BLaER1 treated with 17β-estradiol and CSF1 and Interleukin-3, amounts not matched to agents 10 nM and 100 nM (cell line): ENCODE data around the gene PRKAB1.

Experiments
- H3K27ac ChIP-seq, 11 experiments: shearing (Covaris generic); formaldehyde crosslinking; 2 replicates each; pipeline ENCODE4 v1.8.1; 2022
- H3K27me3 ChIP-seq, 11 experiments: shearing (Covaris generic); formaldehyde crosslinking; 2 replicates each; pipeline ENCODE4 v1.8.1; 2022
- H3K36me3 ChIP-seq, 11 experiments: shearing (Covaris generic); formaldehyde crosslinking; 2 replicates each; pipeline ENCODE4 v1.8.1; 2022
- H3K4me1 ChIP-seq, 10 experiments: shearing (Covaris generic); formaldehyde crosslinking; 2 replicates each; pipeline ENCODE4 v1.8.1; 2022
- H3K4me2 ChIP-seq, 11 experiments: shearing (Covaris generic); formaldehyde crosslinking; 2 replicates each; pipeline ENCODE4 v1.8.1; 2022
- H3K4me3 ChIP-seq, 10 experiments: shearing (Covaris generic); formaldehyde crosslinking; 2 replicates each; pipeline ENCODE4 v1.8.1; 2022
- H3K9ac ChIP-seq, 11 experiments: shearing (Covaris generic); formaldehyde crosslinking; 2 replicates each; pipeline ENCODE4 v1.8.1; 2022
- H3K9me3 ChIP-seq, 11 experiments: shearing (Covaris generic); formaldehyde crosslinking; replicated peaks in 1 of 11; 2 replicates each; pipeline ENCODE4 v1.8.1; 2022
- H4K20me1 ChIP-seq, 11 experiments: shearing (Covaris generic); formaldehyde crosslinking; 2 replicates each; pipeline ENCODE4 v1.8.1; 2022
- Cebpa-rat ChIP-seq, 11 experiments: shearing (Covaris generic); IDR thresholded peaks; 2 replicates each; pipeline ENCODE4 v1.8.1; 2022

Gene PRKAB1

DNA sequence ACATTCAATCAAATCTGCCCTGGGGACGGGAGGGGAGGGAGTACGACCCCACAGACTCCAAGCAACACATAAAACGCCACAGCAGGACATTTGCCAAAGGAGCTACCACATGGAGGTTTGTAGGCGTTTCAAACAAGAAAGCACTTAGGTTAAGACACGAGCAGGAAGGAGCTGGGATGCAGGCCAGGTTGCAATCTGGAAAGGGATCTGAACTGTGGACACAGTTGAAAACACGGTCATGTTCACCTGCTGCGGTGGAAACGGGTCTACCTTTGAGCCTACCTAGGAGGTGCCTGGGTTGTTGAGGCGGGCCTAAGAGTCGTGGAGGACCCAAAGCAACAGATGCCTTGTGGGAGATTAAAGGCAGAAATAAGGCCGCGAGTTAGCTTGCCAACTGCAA is 18.4 kb downstream of the PRKAB1 start:
- no peak overlapping the region for H3K4me2 ChIP-seq
- H3K4me1 ChIP-seq: peaks cover 12 to 26% (median 22%) of the 10 kb centered on the region in 10 experiments
- H3K27ac ChIP-seq: no peak overlapping the region
- H3K27me3 ChIP-seq: no peaks in the 10 kb centered on the region
- H3K36me3 ChIP-seq: peaks cover 5 to 97% (median 76%) of the 10 kb centered on the region in 11 experiments
- H3K9me3 ChIP-seq: no peaks in the 10 kb centered on the region
- H4K20me1 ChIP-seq: no peaks in the 10 kb centered on the region; a peak in 1 of 22 replicates
- H3K4me3 ChIP-seq: no peak overlapping the region
- no peak for TF ChIP-seq Cebpa-rat (IDR thresholded peaks at IDR 0.05)
- no peak overlapping the region for H3K9ac ChIP-seq

DNA sequence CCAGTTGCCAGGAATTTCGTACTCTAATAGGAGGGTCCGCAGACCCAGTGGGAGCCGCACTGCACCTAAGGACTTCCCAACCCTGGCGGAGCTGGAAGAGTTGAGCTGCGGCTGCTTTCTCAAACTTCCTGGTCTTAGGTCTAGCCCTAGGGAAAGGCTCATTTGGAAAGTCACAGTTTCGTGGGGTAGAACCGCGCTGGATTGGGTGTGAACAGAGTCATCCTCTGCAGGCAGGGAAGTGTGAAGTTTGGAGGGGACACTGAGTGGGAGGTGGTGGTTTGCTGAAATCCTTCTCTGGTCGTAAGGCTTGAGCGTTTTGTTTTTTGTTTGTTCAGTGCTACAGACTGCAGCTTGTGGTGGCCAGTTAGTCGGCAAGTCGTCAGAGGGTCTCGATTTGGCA is 18.8 kb downstream of the PRKAB1 start:
- Histone ChIP-seq H3K4me1 (peaks cover 12 to 26% (median 19%) of the 10 kb centered on the region in 10 experiments), H3K9me3 (no peaks in the 10 kb centered on the region), H3K4me3 (no peak overlapping the region), H3K27me3 (no peaks in the 10 kb centered on the region), H3K27ac (no peak overlapping the region), H4K20me1 (no peaks in the 10 kb centered on the region; a peak in 1 of 22 replicates), H3K36me3 (peaks cover 1 to 97% (median 76%) of the 10 kb centered on the region in 11 experiments), H3K4me2 (no peak overlapping the region), H3K9ac (no peak overlapping the region)
- TF ChIP-seq Cebpa-rat (IDR thresholded peaks at IDR 0.05): no peak

DNA sequence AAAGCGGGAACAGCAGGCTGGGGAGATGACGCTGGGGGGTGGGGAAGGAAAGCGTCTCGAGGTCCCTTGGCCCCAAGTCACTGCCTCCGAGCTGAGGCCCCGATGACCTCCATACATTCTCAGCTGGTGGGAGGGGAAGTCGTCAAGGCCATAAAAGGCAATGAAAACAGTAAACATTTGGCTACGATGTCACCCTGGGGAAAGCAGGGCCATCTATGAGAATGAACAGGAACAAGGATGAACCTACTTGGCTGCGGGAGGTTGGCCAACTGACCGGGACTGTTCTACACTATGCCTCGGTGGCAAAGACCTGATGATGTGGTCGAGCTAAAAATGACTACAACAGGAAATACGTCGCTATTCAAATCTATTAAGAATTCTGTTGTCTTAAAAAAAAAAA is 19.5 kb downstream of the PRKAB1 start:
- Histone ChIP-seq H3K4me2 (no peak overlapping the region), H3K27me3 (no peaks in the 10 kb centered on the region), H3K9me3 (no peaks in the 10 kb centered on the region), H3K9ac (no peak overlapping the region), H4K20me1 (no peaks in the 10 kb centered on the region; a peak in 1 of 22 replicates), H3K36me3 (peaks cover 0 to 97% (median 74%) of the 10 kb centered on the region in 11 experiments; a peak in 21 of 22 replicates), H3K4me1 (peaks cover 7 to 23% (median 13%) of the 10 kb centered on the region in 10 experiments), H3K4me3 (no peak overlapping the region), H3K27ac (no peak overlapping the region)
- TF ChIP-seq Cebpa-rat (IDR thresholded peaks at IDR 0.05): no peak

DNA sequence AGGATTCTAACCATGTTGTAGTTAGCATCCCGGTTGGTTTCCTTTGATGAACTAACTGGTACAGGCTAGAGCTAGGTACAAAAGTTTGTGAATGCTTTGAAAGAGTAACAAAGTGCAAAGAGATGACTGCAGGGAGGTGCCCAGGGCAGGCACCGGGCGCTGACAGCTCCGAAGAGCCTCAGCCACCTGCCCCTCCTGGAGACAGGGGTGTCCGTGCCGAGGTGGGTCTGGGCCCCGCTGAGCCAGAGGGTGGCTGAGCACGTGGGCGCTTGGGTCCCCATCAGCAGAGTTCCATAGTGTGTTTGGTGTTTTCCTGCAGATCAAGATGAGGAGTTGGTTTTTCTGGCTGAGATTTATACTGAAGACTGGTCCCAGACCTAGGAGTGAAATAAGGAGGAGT is 19.9 kb downstream of the PRKAB1 start:
- no peak for TF ChIP-seq Cebpa-rat (IDR thresholded peaks at IDR 0.05)
- peaks cover under 1 to 100% (median 77%) of the 10 kb centered on the region in 11 experiments; a peak in 21 of 22 replicates for H3K36me3 ChIP-seq

DNA sequence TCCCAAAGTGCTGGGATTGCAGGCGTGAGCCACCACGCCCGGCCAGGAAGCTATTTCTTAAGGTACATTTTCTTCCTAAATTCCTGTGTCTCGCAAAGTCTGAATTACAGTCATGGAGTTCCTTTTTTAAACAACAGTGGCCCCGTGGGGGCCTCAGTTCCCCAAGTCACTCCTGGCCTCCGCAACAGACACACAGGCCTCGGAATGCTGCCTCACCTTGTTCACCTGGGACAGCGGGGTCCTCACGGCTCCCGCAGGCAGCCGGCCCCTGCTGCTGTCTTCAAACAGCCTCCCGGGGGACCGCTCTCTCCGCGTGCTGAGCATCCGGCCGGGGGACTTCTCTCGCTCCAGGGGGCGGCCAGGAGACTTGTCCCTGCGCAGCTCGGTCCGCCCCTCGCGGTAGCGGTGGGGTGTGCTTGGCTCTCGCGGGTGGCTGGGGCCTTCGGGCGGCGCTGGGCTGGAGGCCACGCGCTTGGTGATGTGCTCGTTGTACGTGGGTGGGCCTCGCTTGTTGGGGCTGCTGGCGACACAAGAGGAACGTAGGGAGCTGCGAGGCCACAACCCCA is 22.1 kb downstream of the PRKAB1 start:
- Histone ChIP-seq H4K20me1 (no peaks in the 10 kb centered on the region; a peak in 1 of 22 replicates), H3K4me3 (no peak overlapping the region), H3K4me1 (peaks cover 0 to 9% (median 0%) of the 10 kb centered on the region in 10 experiments; a peak in 1 of 20 replicates), H3K36me3 (peaks cover 5 to 100% (median 92%) of the 10 kb centered on the region in 11 experiments; a peak in 21 of 22 replicates), H3K9me3 (no peaks in the 10 kb centered on the region), H3K27ac (no peak overlapping the region), H3K4me2 (no peak overlapping the region), H3K9ac (no peak overlapping the region), H3K27me3 (no peaks in the 10 kb centered on the region)
- TF ChIP-seq Cebpa-rat (IDR thresholded peaks at IDR 0.05): no peak

More for the DNA sequence above, 19.9 kb downstream of the PRKAB1 start:
- Histone ChIP-seq H3K9ac (no peak overlapping the region), H4K20me1 (no peaks in the 10 kb centered on the region; a peak in 1 of 22 replicates), H3K27me3 (no peaks in the 10 kb centered on the region), H3K9me3 (no peaks in the 10 kb centered on the region), H3K4me3 (no peak overlapping the region), H3K4me1 (peaks cover 2 to 20% (median 8%) of the 10 kb centered on the region in 10 experiments; a peak in 18 of 20 replicates), H3K27ac (no peak overlapping the region), H3K4me2 (no peak overlapping the region; a peak in 1 of 22 replicates)

DNA sequence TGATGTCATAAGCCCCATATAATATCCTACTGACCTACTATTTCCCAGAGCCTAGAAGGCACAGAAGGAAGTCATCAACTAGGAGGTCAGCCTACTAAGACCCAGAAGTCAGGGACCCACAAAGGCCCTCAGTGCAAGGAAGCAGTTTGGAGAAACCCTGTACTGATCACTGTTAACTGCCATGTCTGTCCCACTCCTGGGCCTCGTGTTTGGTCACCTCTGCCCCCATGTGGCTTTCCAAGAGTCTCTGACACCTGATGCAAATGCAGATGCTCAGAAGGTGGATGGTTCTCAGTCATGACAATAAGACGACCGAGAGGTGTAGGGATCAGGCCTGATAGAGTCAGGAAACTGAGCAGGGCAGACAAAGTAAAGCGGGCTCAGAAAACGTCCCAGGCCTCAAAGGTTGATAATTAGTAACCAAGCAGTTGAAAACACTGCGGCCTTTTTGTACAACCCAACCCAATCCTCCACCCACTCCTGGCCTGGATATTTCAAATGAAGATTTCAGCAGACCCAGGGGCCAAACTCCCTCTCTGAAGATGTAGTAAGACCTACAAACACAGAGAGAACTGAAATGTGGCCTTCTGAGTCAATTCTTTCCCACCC is 23.4 kb downstream of the PRKAB1 start:
- Histone ChIP-seq H3K4me3 (no peak overlapping the region), H4K20me1 (no peaks in the 10 kb centered on the region; a peak in 1 of 22 replicates), H3K4me2 (no peak overlapping the region), H3K9me3 (no peaks in the 10 kb centered on the region), H3K36me3 (peaks cover 5 to 100% (median 92%) of the 10 kb centered on the region in 11 experiments; a peak in 21 of 22 replicates), H3K27ac (no peak overlapping the region), H3K9ac (no peak overlapping the region), H3K4me1 (peaks cover 0 to 9% (median 0%) of the 10 kb centered on the region in 10 experiments; a peak in 1 of 20 replicates), H3K27me3 (no peaks in the 10 kb centered on the region)
- TF ChIP-seq Cebpa-rat (IDR thresholded peaks at IDR 0.05): no peak

DNA sequence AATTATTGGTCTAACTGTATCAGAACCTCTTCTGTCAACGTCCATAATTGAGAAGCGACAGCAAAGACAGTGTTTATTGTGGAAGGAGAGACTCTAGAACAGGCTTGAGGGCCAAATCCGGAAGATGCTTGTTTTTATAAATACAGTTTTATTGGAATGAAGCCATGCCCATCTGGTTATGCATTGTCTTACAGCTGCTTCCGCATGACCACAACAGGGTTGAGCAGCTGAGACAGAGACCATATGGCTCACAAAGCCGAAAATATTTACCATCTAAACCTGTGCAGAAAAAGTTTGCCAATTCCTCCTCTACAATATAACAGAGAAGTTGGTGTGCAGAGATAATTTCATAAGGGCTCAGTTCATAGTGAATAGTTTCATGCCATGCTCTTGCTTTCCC is 24.5 kb downstream of the PRKAB1 start:
- Histone ChIP-seq H3K9ac (no peak overlapping the region), H3K36me3 (peaks cover 11 to 100% (median 92%) of the 10 kb centered on the region in 11 experiments; a peak in 21 of 22 replicates), H3K4me2 (no peak overlapping the region), H3K4me1 (peaks cover 0 to 8% (median 0%) of the 10 kb centered on the region in 10 experiments; a peak in 1 of 20 replicates), H3K27ac (no peak overlapping the region), H3K9me3 (no peaks in the 10 kb centered on the region), H3K27me3 (no peaks in the 10 kb centered on the region), H3K4me3 (no peak overlapping the region), H4K20me1 (peaks cover 0 to 5% (median 0%) of the 10 kb centered on the region in 11 experiments; a peak in 1 of 22 replicates)
- TF ChIP-seq Cebpa-rat (IDR thresholded peaks at IDR 0.05): no peak

DNA sequence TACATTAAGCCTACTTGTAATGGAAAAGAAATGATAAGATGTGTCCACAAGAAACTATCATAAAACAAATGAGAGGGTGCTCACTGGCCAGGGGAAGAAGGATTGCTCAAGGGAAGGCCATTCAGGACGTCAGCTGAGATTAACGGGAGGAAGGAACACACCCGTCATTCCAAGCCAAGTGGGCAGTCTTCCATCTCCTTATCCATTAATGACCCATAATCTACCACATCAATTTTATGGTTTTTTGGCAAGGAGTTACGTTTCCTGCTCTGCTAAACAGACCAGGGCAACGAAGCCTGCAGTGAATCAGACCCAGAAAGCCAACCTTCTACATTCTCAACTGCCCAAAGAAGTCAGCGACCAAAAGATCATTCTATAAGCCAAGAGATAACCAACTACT is 25.1 kb downstream of the PRKAB1 start:
- Histone ChIP-seq H3K36me3 (peaks cover 16 to 100% (median 92%) of the 10 kb centered on the region in 11 experiments; a peak in 21 of 22 replicates), H3K4me1 (0 out of 20 replicates have a peak, but pooled peaks cover 0 to 3% (median 0%) of the 10 kb centered on the region in 10 experiments), H3K4me2 (no peak overlapping the region), H4K20me1 (peaks cover 0 to 9% (median 0%) of the 10 kb centered on the region in 11 experiments; a peak in 1 of 22 replicates), H3K27ac (no peak overlapping the region), H3K9ac (no peak overlapping the region), H3K27me3 (no peaks in the 10 kb centered on the region), H3K4me3 (no peak overlapping the region), H3K9me3 (no peaks in the 10 kb centered on the region)
- no peak for TF ChIP-seq Cebpa-rat (IDR thresholded peaks at IDR 0.05)

DNA sequence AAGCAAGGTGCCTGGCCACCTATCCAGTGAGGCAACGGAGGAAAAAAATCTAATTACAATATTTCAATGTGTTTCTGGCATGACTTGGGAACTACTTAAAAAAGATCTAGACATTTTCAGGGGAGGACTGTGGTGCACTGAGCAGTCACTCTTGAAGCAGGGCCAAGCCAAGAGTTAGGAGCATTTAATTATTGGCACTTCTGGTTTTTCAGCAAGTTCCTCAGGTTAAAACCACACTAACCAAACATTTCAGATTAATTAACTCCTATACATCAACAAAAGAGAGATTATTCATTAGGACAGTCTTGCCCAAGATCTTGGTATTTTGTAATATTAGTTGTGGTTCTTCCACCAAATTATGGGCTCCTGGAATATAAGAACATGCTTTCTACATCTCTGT is 25.6 kb downstream of the PRKAB1 start:
- Histone ChIP-seq H3K4me1 (no peaks in the 10 kb centered on the region), H3K27me3 (no peaks in the 10 kb centered on the region), H4K20me1 (peaks cover 0 to 9% (median 0%) of the 10 kb centered on the region in 11 experiments; a peak in 1 of 22 replicates), H3K9ac (no peak overlapping the region), H3K36me3 (peaks cover 16 to 100% (median 91%) of the 10 kb centered on the region in 11 experiments; a peak in 21 of 22 replicates), H3K9me3 (no peaks in the 10 kb centered on the region), H3K4me3 (no peak overlapping the region), H3K27ac (no peak overlapping the region), H3K4me2 (no peak overlapping the region)
- no peak for TF ChIP-seq Cebpa-rat (IDR thresholded peaks at IDR 0.05)
